AG20443 (cell line): ENCODE results near the gene TNFSF18.

Experiments used
- DNase-seq: peaks from one replicate; pipeline ENCODE4 v3.0.0; 2012; ENCODE audit warnings: low spot score, mixed read lengths

The TNFSF18 gene

DNA sequence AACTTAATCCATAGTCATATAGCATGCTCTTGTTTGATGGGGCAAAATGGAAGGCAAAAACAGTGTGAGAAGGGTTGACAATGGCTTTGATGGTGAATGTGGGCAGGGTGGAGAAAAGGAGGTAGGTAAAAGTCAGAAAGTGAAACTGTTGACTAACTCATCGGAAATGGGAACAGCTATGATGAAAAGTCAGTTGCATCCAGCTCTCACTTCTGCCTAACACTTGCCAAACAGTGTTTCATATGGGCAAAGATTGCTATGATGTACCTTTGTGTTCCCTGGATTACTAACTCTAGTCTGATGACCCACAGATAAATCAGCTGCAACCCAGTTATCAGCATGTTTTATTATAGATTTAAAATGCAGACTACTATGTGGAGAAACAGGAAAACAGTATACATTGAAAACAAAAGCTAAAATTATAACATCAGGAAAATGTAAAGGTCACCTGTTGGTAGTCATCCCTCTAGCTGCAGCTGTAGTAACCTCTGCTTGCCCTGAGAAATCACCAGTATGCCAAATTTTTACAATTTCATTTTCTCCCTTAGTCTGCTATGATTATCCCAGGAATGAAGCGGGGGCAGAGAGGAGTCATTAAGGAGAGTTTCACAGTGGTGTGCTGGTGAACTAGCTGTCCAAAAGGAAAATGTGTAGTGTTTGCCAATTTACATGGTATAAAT lies 11.7 kb downstream of the TNFSF18 start:
- no peak for DNase-seq

DNA sequence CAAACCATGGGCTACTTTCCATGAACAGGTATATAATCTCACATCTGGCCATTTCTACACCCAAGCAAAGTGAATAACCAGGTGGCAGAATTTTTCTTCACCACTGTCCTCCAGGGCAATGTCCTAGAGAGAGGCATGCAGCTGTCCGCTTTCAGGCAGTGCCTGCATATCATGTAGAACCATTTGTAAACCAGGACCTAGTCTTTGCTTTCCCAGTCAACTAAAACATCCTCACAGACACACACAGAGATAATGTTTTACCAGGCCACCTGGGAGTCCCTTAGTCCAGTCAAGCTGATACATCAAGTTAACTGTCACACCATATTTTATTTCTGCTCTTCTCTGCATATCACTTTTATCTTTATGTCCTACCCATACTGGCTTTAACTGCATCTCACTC lies 26.2 kb downstream of the TNFSF18 start:
- DNase-seq, result no peak

DNA sequence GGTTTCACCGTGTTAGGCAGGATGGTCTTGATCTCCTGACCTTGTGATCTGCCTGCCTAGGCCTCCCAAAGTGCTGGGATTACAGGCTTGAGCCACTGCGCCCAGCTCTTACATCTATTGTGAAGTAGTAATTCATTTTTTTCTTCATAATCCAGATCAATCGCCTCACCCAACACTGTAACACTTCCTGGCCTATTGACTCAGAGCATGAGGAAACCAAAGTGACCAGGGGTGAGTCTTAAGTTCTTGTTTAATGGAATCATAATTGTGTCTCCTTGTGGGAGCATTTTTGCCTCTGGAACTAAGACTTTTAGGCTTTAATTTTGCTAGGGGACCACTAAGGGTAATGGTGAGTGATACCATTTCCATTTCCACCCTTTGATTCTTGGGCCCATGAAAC lies 27.4 kb downstream of the TNFSF18 start:
- peak; percentile 7 for DNase-seq

DNA sequence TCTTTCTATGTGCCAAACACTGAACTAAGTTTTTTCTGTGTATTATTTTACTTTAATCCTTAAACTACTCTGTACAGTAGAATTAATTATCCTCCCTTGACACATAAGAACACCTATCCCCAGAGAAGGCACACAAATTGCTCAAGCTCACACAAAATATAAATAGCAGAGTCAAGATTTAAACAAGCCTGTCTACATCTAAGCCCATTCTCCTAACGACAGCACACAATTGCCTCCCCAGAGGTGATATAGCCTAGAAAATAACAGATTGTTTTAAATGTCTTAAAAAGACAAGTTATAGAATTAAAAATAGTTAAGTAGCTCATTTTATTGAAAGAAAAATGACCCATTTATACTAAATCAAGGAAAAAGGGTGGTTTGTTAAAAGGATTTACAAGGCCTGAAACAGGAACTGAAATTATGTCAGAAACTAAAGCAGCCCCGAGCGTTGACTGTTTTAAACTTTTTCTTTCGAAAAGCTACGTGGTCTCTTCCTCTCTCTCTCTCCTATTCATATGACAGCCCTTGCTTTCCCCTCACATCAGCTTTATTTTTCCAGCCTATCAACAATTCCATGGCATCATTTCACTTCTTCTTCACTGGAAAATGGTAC lies 30.5 kb downstream of the TNFSF18 start:
- no peak for DNase-seq

DNA sequence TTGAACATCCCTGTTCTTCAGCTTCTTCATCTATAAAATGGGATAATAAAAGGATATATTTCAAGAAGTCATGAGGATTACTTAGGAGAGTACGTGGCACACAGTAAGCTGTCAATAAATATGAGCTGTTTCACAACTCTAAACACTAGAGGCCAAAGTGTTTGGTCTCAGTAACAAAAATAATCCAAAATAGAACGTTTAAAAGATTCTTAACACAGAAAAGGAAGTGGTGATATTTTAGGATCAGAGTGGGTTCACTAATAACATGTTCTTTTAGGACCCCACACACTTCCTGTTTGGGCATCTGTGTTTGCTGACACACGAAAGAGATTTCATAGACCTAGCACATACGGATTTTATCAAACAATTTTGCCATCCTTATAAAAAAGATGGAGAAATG lies 32.9 kb downstream of the TNFSF18 start:
- no peak for DNase-seq

DNA sequence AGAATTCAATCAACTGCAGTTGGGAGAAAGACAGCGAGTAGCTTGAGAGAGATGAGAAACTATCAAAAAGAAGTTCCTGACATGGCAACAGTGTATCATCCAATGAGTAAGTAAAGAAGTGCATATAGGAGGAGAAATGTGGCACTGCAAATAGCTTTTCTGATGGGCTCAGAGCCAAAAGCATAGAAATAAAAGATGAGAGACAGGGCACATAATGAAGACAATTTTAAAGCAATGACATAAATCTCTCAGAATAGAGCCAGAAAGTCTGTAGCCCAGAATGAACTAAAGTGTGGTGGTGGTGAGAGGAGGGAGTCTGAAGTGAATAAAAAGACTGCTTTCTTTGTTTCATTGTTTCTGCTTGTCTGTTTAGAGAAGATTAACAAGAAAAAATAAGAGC lies 34.3 kb downstream of the TNFSF18 start:
- DNase-seq, result no peak

DNA sequence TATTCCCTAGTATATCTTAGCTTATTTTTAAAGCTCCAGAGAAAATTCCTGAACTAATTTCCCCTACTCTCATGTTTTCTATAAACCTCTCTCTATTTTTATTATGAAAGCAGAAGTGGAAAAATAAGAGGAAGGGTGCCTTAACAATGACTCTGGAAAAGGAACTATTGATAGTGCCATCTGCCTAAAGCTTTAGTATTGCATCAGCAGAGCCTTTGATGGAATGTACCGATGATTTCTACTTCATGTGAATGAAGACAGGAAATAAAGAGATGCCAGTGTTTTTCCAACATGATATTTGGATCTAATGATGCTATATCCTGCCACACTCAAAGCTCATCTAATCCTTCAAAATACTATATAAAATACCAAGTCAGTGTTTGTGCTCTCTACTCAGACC lies 35.1 kb downstream of the TNFSF18 start:
- DNase-seq, result no peak

DNA sequence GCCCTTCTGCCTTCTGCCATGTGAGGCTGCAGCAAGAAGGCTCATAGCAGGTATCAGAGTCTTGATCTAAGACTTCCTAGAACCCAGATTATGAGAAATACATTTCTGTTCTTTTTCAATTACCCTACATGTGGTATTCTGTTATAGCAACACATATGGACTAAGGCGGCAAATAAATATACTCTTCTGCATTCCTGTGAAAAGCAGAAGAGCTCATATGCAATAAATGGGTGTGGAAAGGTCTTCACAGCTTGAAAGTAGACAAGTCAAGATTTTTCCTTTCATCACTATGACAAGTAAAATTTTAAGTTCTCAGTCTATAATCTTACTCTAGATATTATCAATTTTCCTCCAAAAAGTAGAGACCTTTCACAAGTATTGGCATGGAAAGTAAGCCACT lies 36.6 kb downstream of the TNFSF18 start:
- no peak for DNase-seq

DNA sequence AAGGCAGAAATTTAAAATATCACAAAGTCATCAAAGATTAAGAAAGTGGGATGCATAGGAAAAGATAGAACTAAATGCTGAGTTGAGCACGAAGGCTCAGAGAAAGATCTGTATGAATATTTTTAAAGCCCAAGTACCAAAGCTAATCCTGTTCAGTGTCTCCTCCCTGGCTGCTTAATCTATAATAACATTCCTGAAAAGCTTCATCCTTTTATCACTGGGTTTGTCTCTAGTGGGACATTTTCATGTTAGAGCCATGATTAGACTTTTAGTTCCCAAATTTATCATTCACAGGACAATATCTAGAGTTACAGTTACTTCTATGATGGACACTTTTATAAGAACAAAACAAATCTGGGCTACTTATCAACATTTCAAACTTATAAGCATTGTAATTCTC lies 38.6 kb downstream of the TNFSF18 start:
- no peak for DNase-seq

DNA sequence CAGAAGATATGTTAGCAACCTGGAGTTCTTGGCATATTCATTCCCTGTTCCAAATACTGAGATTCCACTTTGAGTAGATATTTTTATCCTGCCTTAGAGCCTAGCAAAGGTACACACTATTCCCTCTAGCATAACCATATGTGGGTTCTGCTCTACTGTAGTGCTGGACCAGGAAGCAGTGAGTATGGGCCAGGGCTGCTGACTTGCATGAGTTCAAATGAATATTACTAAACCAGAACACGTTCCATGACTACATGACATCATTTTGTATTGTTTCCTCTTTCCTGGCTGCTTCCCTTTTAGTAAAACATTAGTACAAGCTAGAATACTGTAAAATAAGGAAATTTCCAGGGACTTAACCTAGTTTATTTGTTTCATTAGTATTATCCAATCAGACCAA lies 41.1 kb downstream of the TNFSF18 start:
- peak; percentile 7 for DNase-seq

DNA sequence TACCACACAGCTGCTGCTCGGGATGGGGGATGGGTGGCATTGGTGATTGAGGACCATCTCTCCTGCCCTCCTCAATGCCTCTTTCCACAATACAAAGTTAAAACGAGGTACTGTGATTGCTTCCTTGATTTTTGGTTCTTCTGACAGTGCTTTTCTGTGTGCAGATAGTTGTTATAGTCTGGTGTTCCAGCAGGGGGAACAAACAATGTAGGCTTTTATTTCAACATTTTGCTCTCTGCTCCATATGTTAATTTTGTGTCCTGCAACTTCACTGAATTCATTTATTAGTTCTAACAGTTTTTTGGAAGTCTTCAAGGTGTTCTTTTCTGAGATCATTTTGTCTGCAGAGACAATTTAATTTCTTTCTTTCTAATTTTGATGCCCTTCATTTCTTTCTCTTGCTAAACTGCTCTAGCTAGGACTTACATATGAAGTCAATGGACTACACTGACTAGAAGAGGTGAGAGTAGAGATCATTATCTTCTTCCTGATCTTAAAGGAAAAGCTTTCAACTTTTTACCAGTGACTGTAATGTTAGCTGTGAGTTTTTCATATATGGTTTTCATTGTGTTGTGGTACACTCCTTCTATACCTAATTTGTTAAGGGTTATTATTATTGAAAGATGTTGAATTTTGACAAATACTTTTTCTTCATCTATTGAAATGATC lies 45.4 kb downstream of the TNFSF18 start:
- no peak for DNase-seq

DNA sequence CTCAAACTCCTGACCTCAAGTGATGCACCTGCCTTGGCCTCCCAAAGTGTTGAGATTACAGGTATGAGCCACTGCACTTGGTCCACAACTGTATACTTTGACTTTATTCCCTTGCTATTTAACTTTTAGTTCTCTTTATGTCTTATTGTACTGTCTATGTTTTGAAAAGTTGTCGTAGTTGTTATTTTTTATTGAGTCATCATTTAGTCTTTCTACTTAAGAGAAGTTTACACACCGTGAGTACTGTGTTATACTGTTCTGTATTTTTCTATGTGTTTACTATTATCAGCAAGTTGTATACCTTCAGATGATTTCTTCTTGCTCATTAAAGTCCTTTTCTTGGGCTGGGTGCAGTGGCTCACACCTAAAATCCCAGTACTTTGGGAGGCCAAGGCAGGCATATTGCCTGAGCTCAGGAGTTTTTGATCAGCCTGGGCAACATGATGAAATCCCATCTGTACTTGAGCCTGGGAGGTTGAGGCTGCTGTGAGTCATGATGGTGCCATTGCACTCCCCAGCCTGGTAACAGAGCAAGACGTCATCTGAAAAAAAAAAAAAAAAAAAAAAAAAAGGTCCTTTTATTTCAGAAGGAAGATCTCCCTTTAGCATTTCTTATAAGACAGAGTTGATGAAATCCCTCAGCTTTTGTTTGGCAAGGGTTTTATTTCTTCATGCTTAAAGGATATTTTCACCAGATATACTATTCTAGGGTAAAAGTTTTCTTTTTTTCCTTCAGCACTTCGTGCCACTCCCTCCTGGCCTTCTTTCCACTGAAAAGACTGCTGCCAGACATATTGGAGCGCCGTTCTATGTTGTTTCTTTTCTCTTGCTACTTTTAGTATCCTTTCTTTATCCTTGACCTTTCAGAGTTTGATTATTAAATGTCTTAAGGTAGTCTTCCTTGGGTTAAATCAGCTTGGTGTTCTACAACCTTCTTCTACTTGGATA lies 47.6 kb downstream of the TNFSF18 start:
- peak; percentile 56 for DNase-seq

DNA sequence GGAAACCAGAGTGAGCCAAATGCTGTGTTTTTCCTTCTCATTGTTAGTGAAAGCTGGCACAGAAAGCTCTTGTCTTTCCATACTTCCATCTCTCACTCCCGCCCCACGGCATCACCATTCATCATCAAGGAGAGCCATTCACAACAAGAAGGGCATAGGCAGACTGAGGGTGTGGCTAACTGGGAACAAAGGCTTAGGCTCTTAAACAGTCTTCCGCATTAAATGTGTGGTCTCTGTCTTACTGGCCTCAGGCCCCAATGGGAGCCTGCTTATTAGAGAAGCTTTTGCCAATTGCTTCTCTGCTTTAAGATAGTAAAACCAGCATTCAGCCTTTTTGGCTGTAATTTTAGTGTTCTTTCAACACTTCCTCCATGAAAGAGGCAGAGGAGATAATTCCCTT lies 51.4 kb downstream of the TNFSF18 start:
- no peak for DNase-seq

DNA sequence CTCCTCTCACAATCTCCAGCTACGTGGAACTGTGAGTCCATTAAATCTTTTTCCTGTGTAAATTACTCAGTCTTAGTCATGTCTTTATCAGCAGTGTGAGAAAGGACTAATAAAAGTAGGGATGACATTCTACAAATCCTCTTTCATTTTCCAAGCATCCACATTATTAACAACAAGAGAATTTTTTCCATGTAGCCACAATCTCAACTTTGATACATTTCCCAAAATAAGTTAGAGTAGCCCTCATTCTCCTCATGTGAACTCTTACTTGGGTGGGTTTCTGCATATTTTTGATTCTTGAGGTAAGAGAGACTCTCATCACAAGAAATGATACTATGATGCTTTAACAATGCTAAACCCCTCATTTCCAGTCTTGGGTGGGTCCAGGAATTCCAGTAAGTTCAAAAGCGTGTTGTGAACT lies 52.8 kb downstream of the TNFSF18 start:
- no peak for DNase-seq

DNA sequence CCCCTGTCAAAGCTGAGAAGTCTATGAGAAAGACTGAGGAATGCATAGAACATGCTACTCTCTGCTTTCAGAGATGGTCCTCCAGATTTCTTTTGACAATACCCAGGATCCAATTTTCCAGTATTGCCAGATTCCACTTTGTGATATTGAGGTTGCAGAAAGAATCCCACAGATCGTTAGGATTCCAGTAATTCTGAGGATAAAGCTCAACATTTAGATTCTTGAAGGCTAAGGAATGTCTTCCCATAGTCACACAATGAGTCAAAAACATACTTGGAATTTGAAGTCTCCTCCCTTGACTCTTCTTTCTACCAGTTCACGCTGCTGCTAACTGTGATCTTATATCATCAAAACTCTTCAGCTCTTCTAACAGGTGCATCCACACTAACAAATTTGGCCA lies 57.1 kb downstream of the TNFSF18 start:
- DNase-seq, result peak; percentile 57

DNA sequence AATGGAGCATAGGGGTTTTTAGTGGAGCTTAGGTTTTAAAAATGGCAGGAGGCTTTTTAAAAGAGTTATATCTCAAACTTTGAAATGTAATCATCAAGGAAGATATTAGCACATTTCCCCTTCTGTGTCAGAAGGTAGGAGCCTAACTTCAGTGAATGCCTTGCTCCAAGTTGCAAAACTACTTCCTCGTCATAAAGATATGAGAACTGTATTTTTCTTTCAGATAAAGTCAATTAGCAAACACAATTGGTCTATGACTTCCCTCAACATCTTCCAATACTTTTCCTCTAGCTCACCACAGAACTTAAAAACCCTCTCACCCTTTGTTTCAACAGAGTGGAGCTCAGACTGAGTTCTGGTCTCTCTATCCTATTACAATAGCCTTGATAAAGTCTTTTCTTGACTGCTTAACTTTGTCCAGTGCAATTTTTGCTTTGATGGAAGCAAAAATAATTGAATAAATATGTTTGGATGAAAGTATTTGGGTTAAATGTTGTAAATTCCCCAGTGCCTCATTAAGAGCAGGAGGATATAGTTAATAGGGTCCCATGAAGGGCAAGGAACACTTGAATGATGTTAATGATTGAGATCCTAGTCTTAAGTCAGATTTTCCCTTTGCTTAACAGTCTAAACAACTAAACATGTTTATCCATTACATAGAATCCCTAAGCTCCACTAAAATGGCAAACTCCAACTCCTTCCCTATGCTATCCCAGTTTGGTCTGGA lies 58.9 kb downstream of the TNFSF18 start:
- DNase-seq, result no peak

DNA sequence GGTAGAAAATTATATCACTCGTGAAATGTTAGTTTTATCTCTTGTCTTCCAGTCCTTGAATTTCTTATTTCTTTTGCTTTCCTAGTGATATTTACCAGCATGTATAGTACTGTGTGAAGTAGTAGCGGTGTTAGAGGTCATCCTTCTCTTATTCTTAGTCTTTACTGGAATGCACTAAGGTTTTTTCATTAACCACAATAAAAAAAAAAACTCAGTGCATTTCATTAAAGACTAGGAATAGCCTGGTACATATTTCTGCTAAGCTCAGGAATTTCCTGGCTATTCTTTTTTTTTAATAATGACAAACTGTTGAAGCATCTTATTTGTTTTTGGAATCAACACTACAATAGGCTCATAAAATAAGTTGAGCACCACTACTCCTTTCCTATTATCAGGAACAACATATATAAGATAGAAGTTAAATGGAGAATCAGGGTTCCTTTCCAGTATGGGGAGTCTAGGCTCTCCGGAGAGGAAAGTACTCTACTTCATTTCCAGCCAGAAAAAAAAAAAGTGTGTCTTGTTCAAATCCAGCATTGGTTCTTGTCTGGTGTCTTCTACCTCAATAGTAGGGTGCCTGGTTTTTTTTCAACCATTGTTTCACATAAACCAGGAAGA lies 60.0 kb downstream of the TNFSF18 start:
- peak; percentile 59 for DNase-seq
